HG02973 (cell line): ENCODE results near the gene OTUD1.
"Not testable (repeated sequence)": the region's sequence is repeated elsewhere in the genome, so short reads cannot be mapped to it uniquely, and the experiment has no call there.

Experiments used
- ATAC-seq: cut with Tn5 transposase; IDR thresholded peaks from one replicate; pipeline ENCODE4 v1.9.1; 2021; ENCODE audit warnings: moderate library complexity; ENCODE audit not compliant: unreplicated experiment

OTUD1 gene

GRCh38 chr10:23438547-23439451 is at the start of gene OTUD1:
TSS of gene OTUD1 (plus strand) at chr10:23439075. CDS start at chr10:23439458, 383 bp downstream.
- peak; percentile 83 for ATAC-seq

- ATAC-seq, result not testable (repeated sequence)
These were observed 48.5 kb upstream of the OTUD1 start for GRCh38 chr10:23390408-23390807.

- ATAC-seq, result no peak
These were observed 48.1 kb upstream of the OTUD1 start for GRCh38 chr10:23390809-23391208.

GRCh38 chr10:23391821-23392220 is 47.1 kb upstream of the OTUD1 start:
- no peak for ATAC-seq

DNA sequence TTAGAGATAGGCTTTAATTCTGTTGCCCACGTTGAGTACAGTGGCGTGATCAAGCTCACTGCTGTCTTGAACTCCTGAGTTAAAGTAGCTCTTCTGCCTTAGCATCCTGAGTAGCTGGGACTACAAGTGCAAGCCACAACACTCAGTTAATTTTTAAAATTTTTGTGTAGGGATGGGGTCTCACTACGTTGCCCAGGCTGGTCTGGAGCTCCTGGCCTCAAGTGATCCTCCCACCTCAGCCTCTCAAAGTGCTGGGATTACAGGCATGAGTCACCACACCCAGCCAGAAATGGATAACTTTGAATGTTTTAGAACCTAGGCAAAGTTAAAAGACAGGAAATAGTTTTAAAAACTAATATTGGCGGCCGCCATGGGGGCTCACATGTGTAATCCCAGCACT is 43.9 kb upstream of the OTUD1 start:
- no peak for ATAC-seq

- ATAC-seq, result no peak
These were observed 42.2 kb upstream of the OTUD1 start for GRCh38 chr10:23396695-23397094.

GRCh38 chr10:23399701-23400144 is 39.2 kb upstream of the OTUD1 start:
- no peak for ATAC-seq

- ATAC-seq, result no peak
These were observed 36.0 kb upstream of the OTUD1 start for GRCh38 chr10:23402856-23403255.

DNA sequence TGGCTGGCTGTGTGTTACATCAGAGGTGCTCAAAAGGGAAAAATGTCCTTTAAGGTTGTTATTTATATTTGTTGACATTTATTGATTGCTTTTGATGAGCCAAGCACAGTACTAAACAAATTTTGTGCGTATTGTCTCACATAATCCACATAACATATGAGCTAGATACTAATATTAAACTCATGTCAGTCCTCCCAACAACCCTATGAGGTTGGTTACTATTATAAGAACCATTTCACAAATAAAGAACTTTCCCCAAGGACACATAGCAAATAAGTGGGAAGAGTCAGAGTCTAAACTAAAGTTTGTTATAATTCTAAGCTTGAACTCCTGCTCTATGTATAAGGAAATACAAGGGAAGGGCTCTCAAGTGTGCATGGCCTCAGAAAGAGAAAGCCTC is 35.6 kb upstream of the OTUD1 start:
- no peak for ATAC-seq

DNA sequence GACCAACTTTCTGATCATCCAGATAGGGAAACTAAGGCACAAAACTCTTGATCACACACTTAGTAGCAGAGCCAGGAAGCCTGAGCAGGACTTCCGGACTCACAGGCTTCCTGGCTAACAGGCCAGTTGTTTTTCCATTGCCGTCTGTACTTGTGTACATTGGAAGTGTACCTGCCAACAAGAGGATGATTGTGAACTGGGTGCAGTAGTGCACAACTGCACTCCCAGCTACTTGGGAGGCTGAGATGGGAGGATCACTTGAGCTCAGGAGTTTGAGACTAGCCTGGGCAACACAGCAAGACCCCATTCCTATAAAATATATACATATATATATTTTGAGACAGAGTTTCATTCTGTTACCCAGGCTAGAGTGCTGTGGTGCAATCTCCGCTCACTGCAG is 35.2 kb upstream of the OTUD1 start:
- no peak for ATAC-seq

DNA sequence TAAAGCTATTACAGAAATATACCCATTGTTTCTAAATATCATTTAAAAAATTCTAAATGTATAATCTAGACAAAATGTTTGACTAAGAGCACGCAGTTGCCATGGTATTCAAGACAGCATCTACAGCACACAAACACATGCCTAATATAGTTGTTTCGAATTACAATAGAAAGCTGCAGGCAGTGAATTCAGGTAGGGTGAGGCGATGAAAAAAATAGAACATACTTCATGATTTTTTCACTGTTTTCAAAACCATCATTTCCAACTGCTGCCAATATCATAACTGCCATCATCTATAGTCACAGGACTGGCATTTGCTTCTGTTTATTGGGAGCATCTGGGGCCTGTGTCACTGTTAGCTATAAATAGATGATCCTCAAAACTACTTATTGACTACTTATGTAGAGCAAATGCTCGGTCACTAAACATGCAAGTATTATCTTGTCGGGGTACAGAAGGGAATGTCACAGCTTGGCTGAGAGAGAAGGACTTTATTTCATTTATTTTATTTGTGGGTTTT is 34.4 kb upstream of the OTUD1 start:
- ATAC-seq, result no peak

- ATAC-seq, result no peak
These were observed 33.3 kb upstream of the OTUD1 start for GRCh38 chr10:23405540-23405939.

DNA sequence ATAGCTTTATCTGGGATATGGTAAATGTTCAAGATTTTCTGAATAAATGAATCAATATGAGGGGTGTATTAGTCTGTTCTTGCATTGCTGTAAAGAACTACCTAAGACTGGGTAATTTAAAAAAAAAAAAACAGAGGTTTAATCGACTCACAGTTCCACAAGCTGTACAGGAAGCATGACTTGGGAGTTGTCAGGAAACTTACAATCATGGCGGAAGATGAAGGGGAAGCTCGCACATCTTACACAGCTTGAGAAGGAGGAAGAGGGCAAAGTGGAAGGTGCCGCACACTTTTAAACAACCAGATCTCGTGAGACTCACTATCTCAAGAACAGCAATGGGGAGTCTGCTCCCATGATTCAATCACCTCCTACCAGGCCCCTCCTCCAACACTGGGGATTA is 32.5 kb upstream of the OTUD1 start:
- no peak for ATAC-seq

DNA sequence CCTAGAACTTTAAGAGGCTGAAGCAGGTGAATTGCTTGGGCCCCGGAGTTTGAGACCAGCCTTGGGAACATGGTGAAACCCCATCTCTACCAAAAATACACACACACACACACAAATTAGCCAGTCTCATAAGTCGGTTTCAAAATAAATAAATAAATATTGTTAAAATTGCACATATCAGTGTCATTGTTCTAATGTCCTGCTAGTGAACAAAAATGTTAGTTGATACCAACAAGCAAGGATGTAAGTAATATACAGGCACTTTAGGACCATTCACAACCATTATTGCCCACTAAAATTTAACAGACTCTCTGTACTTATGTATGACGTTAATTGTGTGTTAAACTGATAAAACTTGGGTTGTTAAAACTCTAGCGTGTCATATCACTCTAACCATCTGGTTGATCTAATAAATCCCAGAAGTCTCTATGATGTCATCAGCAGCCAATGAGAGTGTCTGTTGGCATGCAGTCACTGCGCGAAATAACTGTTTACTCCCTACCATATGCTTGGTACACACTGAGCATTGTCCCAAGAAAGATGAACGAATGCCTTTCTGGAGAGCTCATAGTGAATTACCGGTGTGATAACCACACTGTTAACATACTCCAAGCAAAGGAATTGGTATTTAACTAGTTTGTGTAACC is 30.4 kb upstream of the OTUD1 start:
- ATAC-seq, result no peak

DNA sequence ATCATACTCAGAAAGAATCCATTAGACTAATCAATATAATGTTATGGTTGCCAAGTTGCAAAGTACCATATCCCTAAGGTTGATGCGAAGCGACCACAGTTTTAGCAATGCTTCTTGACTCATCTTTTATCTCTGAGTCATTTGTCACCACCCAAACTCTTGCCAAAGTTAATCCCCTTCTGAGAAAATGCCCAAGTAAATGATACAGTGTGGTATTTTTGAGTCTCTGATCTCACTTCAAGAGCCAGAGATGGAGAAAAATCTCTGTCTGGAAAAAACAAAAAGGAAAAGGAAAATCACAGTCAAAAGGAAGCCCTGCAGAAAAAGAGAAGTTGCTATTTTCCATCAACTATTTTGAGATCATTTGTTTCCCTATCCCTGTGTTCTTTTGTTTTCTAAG is 26.7 kb upstream of the OTUD1 start:
- peak; percentile 37 for ATAC-seq

DNA sequence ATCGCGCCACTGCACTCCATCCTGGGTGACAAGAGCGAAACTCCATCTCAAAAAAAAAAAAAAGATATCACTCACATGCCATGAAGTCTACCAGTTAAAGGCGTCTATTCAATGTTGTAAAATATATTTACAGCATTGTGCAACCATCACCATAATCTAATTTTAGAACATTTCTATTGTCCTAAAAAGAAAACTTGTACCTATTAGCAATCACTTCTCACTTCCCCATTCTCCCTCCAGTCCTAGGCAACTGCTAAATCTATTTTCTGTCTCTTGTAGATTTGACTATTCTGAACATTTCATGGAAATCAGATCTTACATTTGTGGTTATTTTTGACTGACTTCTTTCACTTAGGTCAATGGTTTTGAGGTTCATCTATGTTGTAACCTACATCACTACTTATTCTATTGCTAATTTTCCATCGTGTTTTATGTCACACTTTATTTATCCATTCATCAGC is 25.2 kb upstream of the OTUD1 start:
- peak; percentile 92 for ATAC-seq

DNA sequence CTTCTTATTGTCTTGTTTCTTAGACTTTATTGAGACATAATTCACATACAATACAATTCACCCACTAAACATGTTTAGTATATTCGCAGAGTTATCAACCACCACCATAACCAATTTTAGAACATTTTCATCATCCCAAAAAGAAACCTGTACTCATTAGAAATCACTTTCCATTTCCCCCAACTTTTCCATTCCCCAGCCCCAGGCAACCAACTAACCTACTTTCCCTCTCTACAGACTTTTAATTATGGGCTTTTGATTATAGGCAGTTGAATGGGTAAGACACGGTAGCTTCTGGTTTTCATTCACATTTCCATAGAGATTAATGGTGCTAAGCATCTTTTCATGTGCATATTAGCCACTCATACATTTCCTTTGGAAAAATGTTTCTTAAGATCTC is 24.2 kb upstream of the OTUD1 start:
- ATAC-seq, result no peak

DNA sequence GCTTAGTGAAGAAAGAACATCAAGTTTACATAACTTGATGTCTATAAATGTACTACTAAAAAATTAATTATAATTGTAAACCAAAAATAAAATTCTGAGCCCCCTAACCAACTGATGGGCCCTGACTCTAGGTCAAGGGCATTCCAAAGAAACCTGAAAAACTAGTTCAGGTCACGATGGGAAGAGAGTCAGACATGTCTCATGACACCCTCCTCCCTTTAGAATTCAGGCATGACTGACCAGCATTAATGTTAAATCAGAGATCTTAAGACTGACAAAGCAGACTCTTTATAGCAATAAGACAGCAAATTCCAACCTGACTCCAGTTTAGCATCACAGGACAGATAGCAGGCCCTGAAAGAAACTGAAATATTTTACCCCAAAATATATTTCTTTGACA is 21.6 kb upstream of the OTUD1 start:
- ATAC-seq, result no peak

DNA sequence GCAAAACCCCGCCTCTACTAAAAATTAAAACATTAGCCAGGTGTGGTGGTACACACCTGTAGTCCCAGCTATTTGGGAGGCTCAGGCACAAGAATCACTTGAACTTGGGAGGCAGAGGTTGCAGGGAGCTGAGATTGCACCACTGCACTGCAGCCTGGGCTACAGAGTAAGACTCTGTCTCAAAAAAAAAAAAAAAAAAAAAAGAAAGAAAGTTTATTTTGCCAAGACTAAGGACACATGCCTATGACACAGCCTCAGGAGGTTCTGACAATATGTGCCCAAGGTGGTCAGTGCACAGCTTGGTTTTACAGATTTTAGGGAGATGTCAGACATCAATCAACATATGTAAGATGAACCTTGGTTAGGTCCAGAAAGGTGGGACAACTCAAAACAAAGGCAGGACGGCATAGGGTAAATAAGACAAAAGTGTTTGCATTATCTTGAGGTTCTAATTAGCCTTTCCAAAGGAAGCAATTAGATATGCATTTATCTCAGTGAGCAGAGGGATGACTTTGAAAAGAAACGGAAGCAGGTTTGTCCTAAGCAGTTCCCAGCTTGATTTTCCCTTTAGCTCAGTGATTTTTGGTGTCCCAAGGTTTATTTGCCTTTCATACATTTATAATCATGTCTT is 20.7 kb upstream of the OTUD1 start:
- no peak for ATAC-seq

DNA sequence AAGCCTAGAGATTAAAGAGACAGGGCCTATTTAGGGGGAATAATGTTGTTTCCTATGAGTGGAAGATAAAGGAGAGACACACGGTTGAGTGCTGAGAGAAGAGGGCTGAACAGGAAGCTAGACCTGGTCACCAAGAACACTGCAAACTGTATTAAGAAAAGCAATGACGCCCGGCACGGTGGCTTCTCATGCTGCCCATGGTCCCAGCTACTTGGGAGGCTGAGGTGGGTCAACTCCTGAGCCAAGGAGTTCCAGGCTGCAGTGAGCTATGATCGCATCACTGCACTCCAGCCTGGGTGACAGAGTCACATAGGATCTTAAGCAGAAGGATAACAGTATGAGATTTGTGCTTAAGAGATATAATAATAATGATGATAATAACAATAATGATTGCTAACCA is 19.7 kb upstream of the OTUD1 start:
- no peak for ATAC-seq

DNA sequence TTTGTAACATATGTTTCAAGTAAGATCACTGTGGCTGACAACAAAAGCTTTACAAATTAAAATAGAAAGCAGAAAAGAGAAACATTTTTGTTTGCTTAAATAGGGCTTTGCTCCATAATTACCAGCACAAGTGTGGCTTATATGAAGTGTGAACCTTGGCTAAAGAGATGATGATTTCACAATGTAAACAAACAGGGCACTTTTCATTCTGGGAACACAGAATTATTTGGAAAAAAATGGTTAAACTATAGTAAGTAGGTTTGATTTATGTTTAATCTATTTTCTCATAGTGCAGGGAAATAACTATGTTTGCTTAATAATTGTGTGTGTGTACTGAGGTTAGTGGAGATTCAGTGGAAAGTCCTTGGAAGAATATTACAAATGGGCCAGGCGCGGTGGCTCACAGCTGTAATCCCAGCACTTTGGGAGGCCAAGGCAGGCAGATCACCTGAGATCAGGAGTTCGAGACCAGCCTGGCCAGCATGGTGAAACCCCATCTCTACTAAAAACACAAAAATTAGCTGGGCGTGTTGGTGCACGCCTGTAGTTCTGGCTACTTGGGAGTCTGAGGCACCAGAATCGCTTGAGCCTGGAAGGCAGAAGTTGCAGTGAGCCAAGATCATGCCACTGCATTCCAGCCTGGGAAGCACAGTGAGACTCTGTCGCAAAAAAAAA is 19.1 kb upstream of the OTUD1 start:
- ATAC-seq, result no peak
